ENCODE data around the gene MYO7B. TPM values are rescaled to one million over a fixed set of nuclear protein-coding genes. Genes with fewer than 3 reads are reported as not detected.

MYO7B gene
- polyA plus RNA-seq (ENCODE audit: insufficient read length in 3 of 3): 10 to 100 TPM; 24.0 to 32.4 (median 29.5) TPM
- long read RNA-seq, donor 1: 0 reads
- long read RNA-seq, donor 2: 0 reads
- long read RNA-seq, donor 3: 0 reads
- long read RNA-seq, donor 4: 0 reads
- long read RNA-seq, donor 5: 0 reads
- long read RNA-seq, donor 6, partial matches to known transcripts: 0 of 1 reads
- long read RNA-seq, donor 6, other reads (novel, unspliced or antisense): 0 of 1 reads
- long read RNA-seq, donor 7: 0 reads
- long read RNA-seq, donor 8: 0 reads
- long read RNA-seq, donor 9: 0 reads
- long read RNA-seq, donor 10, partial matches to known transcripts: 0 of 1 reads
- long read RNA-seq, donor 10, other reads (novel, unspliced or antisense): 0 of 1 reads
- long read RNA-seq, donor 11: 0 reads
- long read RNA-seq, donor 12: 0 reads
- long read RNA-seq, donor 13, partial matches to known transcripts: 0 of 1 reads
- long read RNA-seq, donor 13, other reads (novel, unspliced or antisense): 0 of 1 reads
- long read RNA-seq, donor 14: 0 reads
- long read RNA-seq, donor 15: 0 reads
- long read RNA-seq, donor 16: 0 reads

DNA sequence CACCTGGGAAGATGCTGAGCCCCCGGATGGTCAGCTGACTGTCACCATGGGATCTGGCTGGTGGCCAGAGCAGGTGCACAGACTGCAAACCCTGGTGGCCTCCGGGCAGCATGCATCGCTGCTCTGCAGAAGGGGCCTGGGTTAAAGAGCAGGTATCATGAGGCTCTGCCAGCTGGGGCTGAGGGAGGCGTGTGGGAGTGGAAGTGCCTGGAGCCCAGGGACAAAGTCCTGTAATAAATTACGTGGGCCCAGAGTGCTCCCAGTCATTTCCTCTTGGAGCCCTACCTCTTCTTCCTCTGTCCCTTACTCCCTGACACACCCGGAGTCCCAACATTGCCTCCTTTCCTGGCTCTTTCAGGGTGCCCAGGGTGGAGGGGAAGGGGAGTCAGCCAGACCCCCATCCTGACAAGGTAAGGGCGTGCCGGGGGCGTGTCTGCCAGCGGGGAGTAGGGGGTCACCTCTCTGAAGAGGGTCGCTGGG, at the start of gene MYO7B:
MYO7B (plus strand) TSS at position 262 of the 480 bp plus-strand sequence. CDS start 24,040 bp downstream, outside the sequence.
- peak; percentile 68 for DNase-seq

DNA sequence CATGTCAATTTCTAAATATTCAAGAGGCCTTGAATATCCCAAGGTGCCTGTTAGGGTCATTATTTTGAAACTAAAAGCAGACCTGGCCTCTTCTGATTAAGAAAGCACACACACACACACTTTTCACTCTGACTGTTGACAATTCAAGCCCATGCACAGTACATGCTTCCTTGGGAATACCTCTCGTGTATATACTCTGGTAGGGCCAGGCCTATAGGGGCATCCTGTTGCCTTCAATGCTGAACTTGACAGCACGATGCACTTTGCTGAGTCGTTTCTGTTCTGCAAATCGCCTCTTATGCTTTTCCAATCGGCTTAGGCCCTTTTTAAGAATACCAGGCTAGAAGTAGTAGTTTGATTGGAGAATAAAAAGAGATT, 49.8 kb upstream of the MYO7B start:
- DNase-seq: no peak

DNA sequence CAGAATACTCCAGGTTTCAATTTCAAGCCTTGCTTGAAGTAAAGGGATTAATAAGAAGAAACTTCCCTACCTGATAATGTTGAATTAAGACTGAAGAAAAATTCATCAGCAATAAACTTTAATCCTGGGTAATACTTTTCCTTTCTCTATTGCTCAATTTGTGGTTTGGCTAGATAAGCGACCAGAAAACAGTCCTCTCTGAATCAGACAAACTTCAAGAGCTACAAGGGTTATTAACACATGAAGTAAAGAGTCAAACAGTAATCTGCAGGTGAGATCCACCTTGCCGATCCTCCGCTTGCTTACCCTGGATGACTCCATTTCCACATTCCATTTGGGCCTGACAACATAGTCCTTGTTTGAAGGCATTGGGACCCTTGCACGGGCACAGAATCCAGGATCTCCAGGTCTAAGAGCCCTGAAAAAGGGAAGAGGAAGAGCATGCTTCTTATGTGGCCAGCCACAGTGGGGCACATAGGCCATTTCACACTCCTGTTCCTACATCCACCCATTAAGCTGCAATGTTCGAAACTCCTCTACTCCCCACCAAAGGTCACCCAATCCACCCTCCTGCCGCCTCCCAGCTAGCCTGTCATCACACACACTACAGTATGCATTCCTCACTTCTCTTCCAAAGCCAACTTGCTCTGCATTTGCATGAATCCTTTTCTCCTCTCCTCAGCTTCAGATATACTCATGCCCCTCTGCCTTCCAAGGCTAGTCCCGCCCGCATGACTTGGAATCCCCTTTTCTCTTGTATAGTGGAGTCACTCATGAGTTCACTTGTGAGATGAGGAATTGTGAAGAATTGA, 49.0 kb upstream of the MYO7B start:
- no peak for DNase-seq

DNA sequence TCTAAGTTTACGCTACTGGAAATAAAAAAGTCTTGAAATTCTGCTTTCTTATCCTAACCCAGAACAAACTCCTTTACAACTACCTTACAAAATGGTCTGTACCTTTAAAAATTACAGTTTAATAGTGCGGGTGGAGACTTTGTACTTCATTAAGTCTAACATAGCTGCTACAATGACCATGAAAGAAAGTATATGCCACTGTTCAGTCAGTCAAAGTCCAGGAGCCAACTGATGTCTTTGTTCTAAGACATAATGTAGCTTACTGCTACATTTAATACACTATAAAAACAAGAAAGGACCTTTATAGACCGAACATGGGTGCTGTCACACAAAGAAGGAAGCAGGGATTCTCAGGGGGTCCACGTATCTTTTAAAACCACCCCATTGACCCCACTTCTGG, 45.2 kb upstream of the MYO7B start:
- DNase-seq: no peak

DNA sequence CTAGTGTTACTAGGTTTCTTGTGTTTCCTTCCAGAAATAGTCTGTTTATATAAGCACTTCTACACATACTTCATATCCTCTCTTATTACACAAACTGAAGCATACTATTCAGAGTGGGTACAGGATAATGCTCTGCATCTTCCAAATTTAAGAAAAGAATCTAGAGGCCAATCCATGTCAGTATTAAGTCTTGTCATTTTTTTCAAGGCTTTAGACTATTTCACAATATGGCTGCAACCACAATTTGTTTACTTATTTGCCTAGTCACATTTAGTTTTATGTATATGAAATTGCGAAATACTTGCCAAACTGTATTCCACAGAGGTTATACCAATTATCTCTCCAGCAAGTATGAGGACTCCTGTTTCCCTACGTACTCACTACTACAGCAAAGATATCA, 37.1 kb upstream of the MYO7B start:
- no peak for DNase-seq

DNA sequence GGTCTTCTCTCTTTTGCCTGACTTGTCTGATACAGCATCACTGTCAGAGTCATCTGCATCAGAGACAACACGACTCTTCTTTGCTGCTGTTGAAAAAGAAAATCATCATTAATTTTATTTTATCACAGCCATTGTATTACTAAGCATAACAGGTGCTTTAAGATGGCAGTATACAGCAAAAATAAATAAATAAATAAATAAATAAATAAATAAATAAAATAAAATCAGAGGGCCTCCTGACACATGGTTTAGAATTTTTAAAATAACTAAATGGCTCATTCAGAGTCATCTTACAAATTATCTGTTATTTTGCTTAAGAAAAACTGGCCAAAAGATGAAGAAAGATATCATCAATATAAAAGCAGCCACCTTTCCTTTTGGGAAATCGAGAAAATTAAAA, 32.0 kb upstream of the MYO7B start:
- DNase-seq: no peak

DNA sequence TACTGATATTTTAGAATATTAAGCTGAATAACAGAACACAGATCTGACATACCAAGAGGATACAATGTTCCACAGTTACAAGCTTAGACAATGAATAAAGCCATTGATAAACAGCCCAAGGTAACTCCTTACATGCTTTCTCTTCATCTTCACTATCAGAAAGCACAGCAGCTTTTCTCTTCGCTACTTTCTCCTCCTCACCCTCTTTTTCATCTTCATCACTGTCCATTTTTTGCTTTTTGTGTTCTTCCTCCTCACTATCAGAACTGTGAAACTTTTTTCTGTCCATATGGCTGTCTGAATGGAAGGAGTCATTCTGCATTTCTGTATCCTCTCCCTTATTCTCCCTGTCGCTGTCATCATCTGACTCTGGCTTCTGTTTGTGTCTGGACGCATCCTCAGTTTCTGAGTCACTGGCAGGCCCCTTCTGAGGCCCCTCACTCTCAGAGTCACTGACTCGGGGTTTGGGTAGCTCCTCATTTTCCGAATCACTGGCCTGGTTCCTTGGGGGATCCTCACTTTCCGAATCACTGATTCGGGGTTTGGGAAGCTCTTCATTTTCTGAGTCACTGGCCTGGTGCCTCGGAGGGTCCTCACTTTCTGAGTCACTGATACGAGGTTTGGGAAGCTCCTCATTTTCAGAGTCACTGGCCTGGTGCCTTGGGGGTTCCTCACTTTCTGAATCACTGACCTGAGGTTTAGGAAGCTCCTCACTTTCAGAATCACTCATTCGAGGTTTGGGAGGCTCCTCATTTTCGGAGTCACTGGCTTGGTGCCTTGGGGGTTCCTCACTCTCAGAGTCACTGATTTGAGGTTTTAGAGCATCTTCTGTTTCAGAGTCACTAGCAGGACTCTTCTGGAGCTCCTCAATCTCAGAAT, 30.7 kb upstream of the MYO7B start:
- no peak for DNase-seq

DNA sequence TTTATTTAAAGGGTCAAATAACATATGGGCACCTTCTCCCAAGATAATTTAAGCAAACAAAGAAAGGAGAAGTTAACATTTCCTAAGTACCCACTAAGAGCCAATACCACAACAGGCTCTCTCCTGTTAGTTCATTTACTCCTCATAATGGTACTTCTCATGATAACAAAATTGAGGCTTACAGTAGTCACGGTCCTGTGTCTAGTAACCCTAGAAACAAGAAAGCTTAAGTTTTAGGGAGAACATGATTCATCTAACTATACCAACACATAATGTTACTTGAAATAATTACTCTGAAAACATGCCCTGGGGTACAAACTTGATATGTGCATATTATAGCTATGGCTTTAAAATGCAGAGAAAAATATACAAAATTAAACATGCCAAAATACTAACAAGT, 29.0 kb upstream of the MYO7B start:
- DNase-seq: no peak

DNA sequence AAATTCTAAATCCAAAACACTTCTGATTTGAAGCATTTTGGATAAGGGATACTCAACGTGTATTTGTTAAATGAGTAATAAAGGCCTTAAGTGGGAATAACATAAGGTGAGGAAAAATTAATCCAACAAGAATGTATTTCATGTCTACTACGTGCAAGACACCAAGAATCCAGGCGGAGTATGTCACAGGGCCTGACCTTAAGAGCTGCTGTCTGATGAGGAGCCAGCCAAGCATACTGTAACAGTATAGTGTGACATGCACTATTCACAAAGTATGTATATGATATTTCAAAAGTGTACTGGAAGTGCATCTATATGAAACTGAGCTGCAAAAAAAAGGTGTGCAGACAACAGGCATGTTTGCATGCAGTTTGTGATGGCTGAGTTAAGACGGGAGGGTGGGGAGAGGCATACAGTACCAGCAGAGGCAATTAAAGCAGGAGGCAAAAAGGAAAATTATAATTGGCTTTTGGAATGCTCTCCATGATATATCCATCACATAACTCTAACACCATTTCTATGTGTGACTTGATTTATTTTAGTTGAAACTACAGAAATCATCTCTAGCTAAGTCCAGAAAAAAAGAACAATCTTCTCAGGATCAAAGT, 27.4 kb upstream of the MYO7B start:
- no peak for DNase-seq

DNA sequence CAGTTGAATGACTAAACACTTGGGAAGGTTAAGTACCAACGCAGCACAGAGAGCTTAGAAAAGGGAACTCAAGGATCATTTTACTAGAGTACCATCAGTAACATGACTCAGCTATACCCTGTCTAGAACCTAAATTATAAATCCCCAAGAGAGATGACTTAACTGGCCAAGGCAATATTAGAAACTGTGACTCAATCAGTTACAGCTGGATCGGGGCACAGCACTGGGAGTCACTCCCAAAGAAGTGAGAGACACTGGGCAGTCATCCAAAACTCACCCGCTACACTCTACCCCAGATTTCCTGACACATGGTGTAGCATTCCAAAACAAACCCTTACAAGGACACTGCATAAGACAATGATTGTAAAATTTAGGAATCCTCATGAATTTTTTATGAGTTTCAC, 26.9 kb upstream of the MYO7B start:
- DNase-seq: peak; percentile 15

DNA sequence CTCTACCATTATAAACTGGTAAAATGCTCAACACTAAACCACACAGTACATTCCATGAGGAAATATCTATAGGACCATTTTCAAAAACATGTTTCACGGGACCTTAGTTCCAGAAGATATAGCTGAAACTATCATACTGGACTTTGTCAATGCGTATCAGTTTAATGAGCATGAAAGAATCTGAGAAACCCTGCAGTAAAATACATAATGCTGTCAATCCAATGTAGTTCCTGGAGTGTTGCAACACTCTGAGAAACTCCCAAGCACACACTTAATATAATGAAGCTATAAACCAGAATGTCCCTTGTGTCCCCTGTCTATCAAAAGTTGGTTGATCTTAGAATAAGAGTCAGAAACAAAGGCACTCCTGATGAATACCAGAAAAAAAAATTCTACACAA, 25.4 kb upstream of the MYO7B start:
- DNase-seq: no peak

DNA sequence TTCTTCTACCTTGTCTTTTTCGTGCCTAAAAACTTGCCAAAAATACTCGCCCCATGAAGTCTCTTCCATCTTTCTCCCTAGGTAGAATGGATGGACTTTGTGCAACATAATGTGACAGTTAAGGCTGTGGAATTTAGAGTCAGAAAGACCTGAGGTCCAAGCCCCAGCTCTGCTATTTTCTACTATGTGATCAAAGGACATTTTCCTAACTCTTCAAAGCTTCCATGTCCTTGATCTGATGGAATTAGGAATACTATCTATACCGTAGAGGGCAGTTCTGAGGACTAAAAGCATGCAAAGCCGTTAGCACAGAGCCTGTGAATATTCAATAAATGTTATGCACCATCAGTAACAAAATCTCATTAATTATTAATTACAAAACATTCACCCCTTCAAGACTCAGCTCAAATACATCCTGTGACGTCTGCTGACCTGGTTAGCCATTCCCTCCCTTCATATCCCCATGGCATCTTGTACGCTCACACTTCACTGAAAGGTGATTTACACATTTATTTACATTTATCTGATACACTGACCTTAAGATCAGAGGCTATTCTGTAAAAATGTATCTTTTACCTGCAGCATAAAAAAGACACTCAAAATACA, 24.3 kb upstream of the MYO7B start:
- DNase-seq: no peak

DNA sequence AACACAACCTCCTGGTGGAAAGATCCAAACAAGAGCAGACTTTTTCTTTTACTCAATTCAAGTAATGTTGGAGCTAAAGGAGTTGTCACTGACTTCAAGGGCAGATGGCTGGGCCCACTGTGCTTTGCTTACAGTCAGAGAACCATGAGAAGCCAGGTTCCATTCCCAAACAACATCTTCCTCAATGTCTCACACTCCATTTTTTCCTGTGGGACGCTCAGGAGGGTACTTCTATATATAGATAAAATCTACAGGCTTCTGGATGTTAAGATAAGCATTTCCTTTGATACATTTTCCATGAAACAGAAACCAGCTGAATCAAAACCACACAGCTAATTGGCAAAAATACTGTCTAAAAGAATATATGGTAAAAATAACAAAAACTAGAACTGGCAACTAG, 23.6 kb upstream of the MYO7B start:
- no peak for DNase-seq

DNA sequence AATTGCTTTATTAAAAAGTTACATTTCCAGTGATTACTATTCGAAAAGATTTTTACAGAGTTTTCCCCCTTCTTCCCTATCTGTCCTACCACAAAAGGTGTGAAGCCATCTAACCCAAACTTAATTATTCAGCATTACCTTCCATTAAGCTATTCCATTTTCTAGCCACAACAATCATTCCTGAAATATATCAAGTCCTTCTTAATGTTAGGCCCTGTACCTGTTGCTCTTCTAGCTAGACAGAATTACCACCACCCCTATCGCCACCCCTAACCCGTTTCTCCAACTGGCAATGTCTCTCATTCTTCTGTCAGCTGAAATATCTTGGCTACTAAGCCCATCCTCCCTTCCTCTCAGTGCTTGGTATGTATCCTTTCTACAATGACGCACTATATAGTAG, 23.1 kb upstream of the MYO7B start:
- no peak for DNase-seq

DNA sequence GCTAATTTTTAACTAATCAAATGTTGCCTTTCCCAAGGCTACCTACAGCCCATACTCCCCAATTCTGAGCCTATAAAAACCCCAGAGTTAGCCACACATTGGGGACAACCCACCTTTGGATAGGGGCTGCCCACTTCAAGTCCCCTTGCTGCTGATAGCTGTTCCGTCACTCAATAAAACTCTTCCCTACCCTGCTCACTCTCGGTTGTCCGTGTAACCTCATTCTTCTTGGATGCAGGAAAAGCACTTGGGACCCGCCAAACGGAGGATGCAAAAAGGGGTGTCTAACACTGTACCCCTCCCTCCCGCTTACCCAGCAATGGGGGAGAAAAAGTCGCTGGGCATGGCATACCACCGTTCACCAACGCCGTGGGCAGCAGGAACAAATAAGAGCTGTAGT, 21.4 kb upstream of the MYO7B start:
- no peak for DNase-seq

DNA sequence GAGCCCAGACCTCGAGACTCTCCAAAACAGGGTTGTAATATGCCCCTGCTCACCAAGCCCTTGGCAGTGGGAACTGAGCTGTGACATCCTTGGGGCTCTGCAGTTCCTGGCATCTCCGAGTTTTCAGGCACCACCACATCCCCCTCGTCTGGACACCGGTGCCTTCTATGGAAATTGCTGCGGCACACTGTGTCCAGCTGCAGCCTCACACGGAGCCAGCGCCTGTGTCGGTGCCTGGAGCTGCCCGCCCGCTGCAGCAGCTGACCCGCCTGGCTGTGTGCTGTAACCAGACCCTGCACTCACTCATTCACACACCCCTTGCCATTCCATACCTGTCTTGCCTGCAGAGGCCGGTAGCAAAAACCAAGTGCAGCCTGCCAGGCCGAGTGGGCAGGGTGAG, 21.0 kb upstream of the MYO7B start:
- no peak for DNase-seq

DNA sequence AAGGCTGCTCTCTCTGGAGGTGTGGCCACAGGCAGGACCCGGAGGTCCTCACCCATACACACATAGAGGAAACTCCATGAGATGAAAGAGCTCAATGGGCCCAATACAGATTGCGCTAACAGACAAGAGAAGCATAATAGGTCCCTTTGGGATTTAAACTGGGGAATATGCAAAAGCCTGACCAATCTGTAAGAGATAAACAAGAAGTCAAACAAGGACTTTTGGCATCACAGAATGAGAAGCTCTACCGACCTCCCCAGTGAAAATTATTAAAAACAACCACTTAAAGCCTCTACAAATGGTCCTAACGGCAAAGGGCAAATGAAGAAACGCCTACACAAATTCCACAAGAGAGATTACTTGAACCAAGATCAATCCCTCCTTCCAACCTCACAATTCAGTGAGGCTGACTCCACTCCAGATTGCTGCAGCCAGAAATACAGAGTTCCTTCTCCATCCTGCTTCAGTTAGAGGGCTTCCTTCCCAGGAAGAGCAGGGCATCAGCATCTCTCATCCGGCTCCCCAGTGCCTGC, 20.0 kb upstream of the MYO7B start:
- DNase-seq: no peak

DNA sequence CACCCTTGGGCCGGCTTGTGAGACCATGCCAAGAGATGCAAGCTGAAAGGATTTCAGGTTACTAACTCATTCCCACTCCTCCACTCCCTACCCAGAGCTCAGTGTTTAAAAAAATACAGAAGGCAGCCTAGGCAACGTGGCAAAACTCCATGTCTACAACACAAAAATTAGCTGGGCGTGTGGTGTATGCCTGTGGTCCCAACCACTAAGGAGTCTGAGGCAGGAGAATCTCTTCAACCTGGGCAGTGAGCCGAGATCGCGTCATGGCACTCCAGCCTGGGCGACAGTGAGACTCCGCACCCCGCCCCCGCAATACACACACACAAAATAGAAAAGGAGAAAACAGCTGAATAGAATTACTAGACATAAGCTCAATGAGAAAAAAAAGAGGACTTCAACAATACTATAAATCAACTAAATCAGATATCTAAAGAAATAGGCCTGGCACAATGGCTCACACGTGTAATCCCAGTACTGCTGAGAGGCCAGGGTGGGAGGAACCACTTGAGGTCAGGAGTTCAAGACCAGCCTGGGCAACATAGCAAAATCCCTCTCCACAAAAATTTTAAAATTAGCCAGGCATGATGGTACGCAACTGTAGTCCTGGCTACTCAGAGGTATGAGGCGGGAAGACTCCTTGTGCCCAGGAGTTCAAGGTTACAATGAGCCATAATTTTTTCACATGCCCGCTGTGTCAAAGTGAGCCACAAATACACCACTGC, 19.3 kb upstream of the MYO7B start:
- no peak for DNase-seq

DNA sequence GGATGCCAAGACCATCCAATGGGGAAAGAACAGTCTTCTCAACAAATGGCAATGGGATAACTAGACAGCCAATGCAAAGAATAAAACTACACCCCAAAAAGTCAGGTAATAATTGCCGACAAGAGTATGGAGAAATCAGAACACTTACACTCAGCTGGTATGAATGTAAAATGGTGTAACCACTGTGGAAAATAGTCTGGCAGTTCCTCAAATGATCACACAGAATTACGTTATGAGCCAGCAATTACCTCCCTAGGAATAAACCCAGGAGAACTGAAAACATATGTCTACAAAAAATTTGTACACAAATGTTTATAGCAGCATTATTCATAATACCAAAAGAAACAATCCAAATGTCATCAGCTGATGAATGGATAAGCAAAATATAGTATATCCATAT, 18.0 kb upstream of the MYO7B start:
- no peak for DNase-seq

DNA sequence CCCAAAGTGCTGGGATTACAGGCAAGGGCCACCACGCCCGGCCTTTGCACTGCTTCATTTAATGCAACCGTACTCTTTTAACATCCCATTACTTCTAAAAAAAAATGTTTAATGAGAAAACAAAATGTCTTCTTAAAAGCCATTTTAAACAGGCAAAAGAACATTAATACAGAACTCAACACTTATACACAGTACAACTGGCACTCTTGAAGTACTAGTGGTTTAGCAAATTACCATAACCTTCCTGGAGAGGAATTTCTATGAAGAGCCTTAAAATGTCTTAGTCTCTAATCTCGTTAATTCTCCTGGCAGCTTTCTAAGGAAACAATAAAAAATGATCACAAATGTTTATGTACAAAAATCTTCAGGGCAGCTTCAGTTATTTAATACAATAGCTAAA, 15.1 kb upstream of the MYO7B start:
- no peak for DNase-seq
